ENCODE data around the gene TRMT61A. TPM values are rescaled to one million over a fixed set of nuclear protein-coding genes. Genes with fewer than 3 reads are reported as not detected.

Gene TRMT61A
- total RNA-seq, 4 donors from 2014 or later = 3.6 to 26.5 (median 8.7) TPM

- Histone ChIP-seq H3K9me3 (no peaks in the 10 kb centered on the region), H3K36me3 (no peaks in the 10 kb centered on the region), H3K27ac (peak overlapping the region; percentile 66 to 90), H3K27me3 (no peaks in the 10 kb centered on the region), H3K4me1 (peaks cover 13 to 53% of the 10 kb centered on the region in 2 donors), H3K4me3 (no peak overlapping the region)
- intact Hi-C loops (cut with DNase I; ENCODE audit: low total_unique reads) = loop anchor here (2.0 kb wide), 1 partner anchor 23 kb away; no protein-coding TSS in a partner anchor
- DNase-seq = peak in 1 of 2 donors; percentile 45
- TF ChIP-seq CTCF (IDR thresholded peaks at IDR 0.05) (no peak), POLR2A (IDR thresholded peaks at IDR 0.05) (no peak)
Observed at GRCh38 chr14:103543721-103544387, 14.9 kb downstream of the TRMT61A start.

- TF ChIP-seq CTCF (IDR thresholded peaks at IDR 0.05) (no peak), POLR2A (IDR thresholded peaks at IDR 0.05) (no peak)
- Histone ChIP-seq H3K27ac (peak overlapping the region; percentile 47 to 90), H3K4me3 (no peak overlapping the region), H3K36me3 (no peaks in the 10 kb centered on the region), H3K9me3 (no peaks in the 10 kb centered on the region), H3K27me3 (no peaks in the 10 kb centered on the region), H3K4me1 (peaks cover 13 to 48% of the 10 kb centered on the region in 2 donors)
- DNase-seq = peak in 1 of 2 donors; percentile 82
- intact Hi-C loops (cut with DNase I; ENCODE audit: low total_unique reads) = loop anchor here (2.0 to 5.0 kb wide), 2 partner anchors 24 to 42 kb away; no protein-coding TSS in a partner anchor
Observed at GRCh38 chr14:103544388-103545218, 15.6 kb downstream of the TRMT61A start.

GRCh38 chr14:103545219-103545914 is 16.4 kb downstream of the TRMT61A start:
- TF ChIP-seq POLR2A (IDR thresholded peaks at IDR 0.05) (no peak), CTCF (IDR thresholded peaks at IDR 0.05) (no peak)
- Histone ChIP-seq H3K4me3 (no peak overlapping the region), H3K9me3 (no peaks in the 10 kb centered on the region), H3K36me3 (no peaks in the 10 kb centered on the region), H3K27ac (peak overlapping the region in 1 of 2 donors; percentile 90), H3K4me1 (peaks cover 13 to 47% of the 10 kb centered on the region in 2 donors), H3K27me3 (no peaks in the 10 kb centered on the region)
- intact Hi-C loops (cut with DNase I; ENCODE audit: low total_unique reads) = loop anchor here (2.0 to 5.0 kb wide), 2 partner anchors 25 to 43 kb away; no protein-coding TSS in a partner anchor
- DNase-seq = no peak

- peaks cover 13 to 40% of the 10 kb centered on the region in 2 donors for H3K4me1 ChIP-seq
- intact Hi-C loops (cut with DNase I; ENCODE audit: low total_unique reads) = loop anchor here (2.0 to 5.0 kb wide), 2 partner anchors 25 to 44 kb away; no protein-coding TSS in a partner anchor
- no peaks in the 10 kb centered on the region for H3K27me3 ChIP-seq
Observed at GRCh38 chr14:103545915-103546651, 17.1 kb downstream of the TRMT61A start.

More at GRCh38 chr14:103545915-103546651, 17.1 kb downstream of the TRMT61A start:
- Histone ChIP-seq H3K36me3 (no peaks in the 10 kb centered on the region), H3K27ac (no peak overlapping the region), H3K9me3 (no peaks in the 10 kb centered on the region), H3K4me3 (no peak overlapping the region)
- TF ChIP-seq CTCF (IDR thresholded peaks at IDR 0.05) (no peak), POLR2A (IDR thresholded peaks at IDR 0.05) (no peak)
- no peak for DNase-seq
